PC-3 (cell line): ENCODE measurements around the gene RER1. TPM values are rescaled to one million over a fixed set of nuclear protein-coding genes. Genes with fewer than 3 reads are reported as not detected.
"Not testable (repeated sequence)": the region's sequence is repeated elsewhere in the genome, so short reads cannot be mapped to it uniquely, and the experiment has no call there.

Experiments
- ATAC-seq: fragments of 200-7000 bp; cut with Tn5 transposase; 2 replicates; pipeline ENCODE4 v1.9.1; 2020; ENCODE audit warnings: mild to moderate bottlenecking, moderate library complexity
- BruUV-seq: library from RNA; stranded (reverse); fragments of 400-500 nt; replicated peaks from 2 replicates; lab custom pipeline; 2021; lab: Mats Ljungman, UMichigan
- CTCF ChIA-PET: fragments of 300-600 bp; sonication (Branson Sonifier 250); formaldehyde crosslinking; loops from one replicate; lab custom pipeline; 2022; ENCODE audit warnings: antibody characterized with exemption; lab: Charles Lee
- POLR2A ChIA-PET: fragments of 300-600 bp; sonication (Branson Sonifier 250); formaldehyde crosslinking; loops from one replicate; lab custom pipeline; 2022; ENCODE audit warnings: antibody characterized with exemption; ENCODE audit not compliant: unreplicated experiment; lab: Charles Lee
- DNase-seq: peaks from one replicate; pipeline ENCODE4 v3.0.0-alpha.2; 2015
- H2AFZ ChIP-seq: fragments of 300-600 bp; sonication (generic); 2 replicates; pipeline ENCODE4 v1.6.0; 2016; ENCODE audit warnings: antibody characterized with exemption, low read length
- H3F3A ChIP-seq: fragments of 300-600 bp; sonication (generic); one replicate; pipeline ENCODE4 v1.6.0; 2017; ENCODE audit warnings: antibody characterized with exemption, low read length, control low read depth, mild to moderate bottlenecking; ENCODE audit not compliant: unreplicated experiment
- H3K27ac ChIP-seq: fragments of 300-600 bp; sonication (generic); 2 replicates; pipeline ENCODE4 v1.5.1; 2016; ENCODE audit warnings: mild to moderate bottlenecking, low read length
- H3K27me3 ChIP-seq: fragments of 300-600 bp; sonication (generic); 2 replicates; pipeline ENCODE4 v1.6.1; 2016; ENCODE audit warnings: low read length, mixed read lengths
- H3K36me3 ChIP-seq: fragments of 300-600 bp; sonication (generic); 2 replicates; pipeline ENCODE4 v1.6.1; 2016; ENCODE audit warnings: low read depth, mixed run types, low read length, mixed read lengths
- H3K4me1 ChIP-seq: fragments of 300-600 bp; sonication (generic); 2 replicates; pipeline ENCODE4 v1.5.1; 2016; ENCODE audit warnings: low read length; ENCODE audit not compliant: insufficient read depth
- H3K4me2 ChIP-seq: fragments of 300-600 bp; sonication (generic); 2 replicates; pipeline ENCODE4 v1.6.0; 2016; ENCODE audit warnings: low read length
- H3K4me3 ChIP-seq: fragments of 300-600 bp; sonication (generic); 2 replicates; pipeline ENCODE4 v1.5.1; 2016; ENCODE audit warnings: mild to moderate bottlenecking, low read length, mixed read lengths
- H3K79me2 ChIP-seq: fragments of 300-600 bp; sonication (generic); 2 replicates; pipeline ENCODE4 v1.6.1; 2017; ENCODE audit warnings: low read length, mixed read lengths
- H3K9ac ChIP-seq: fragments of 300-600 bp; sonication (generic); 2 replicates; pipeline ENCODE4 v1.6.0; 2016; ENCODE audit warnings: mild to moderate bottlenecking, low read length
- H3K9me2 ChIP-seq: fragments of 300-600 bp; sonication (generic); replicated peaks from 2 replicates; pipeline ENCODE4 v1.6.1; 2016; ENCODE audit warnings: mixed run types, low read length, mixed read lengths
- H3K9me3 ChIP-seq: fragments of 300-600 bp; sonication (generic); 2 replicates; pipeline ENCODE4 v1.6.1; 2016; ENCODE audit warnings: low read length, mixed read lengths
- H4K20me1 ChIP-seq: fragments of 300-600 bp; sonication (generic); 2 replicates; pipeline ENCODE4 v1.6.1; 2016; ENCODE audit warnings: low read length, mixed read lengths
- EZH2 ChIP-seq: fragments of 300-600 bp; sonication (generic); IDR thresholded peaks from one replicate; pipeline ENCODE4 v1.6.1; 2017; ENCODE audit warnings: antibody characterized with exemption, mild to moderate bottlenecking, low read length; ENCODE audit not compliant: unreplicated experiment
- EZH2phosphoT487 ChIP-seq: fragments of 300-600 bp; sonication (generic); IDR thresholded peaks from 2 replicates; pipeline ENCODE4 v1.6.1; 2018; ENCODE audit warnings: mild to moderate bottlenecking, antibody characterized with exemption, low read length, borderline replicate concordance
- intact Hi-C: fragments of 100-400 bp; cut with micrococcal nuclease; formaldehyde crosslinking; loops from 2 replicates; pipeline ENCODE4 v1.9.0; 2023
- total RNA-seq: library from RNA; depleted of rRNA; stranded (reverse); fragments of >200 nt; gene quantifications from 2 replicates; pipeline ENCODE4 v1.2.3, GENCODE V29; 2014
- TF ChIP-seq, protein P1 (sequence below): fragments of 300-600 bp; sonication (generic); conservative IDR thresholded peaks from 2 replicates; pipeline ENCODE4 v1.5.1; 2017; ENCODE audit warnings: antibody characterized with exemption, low read depth, mild to moderate bottlenecking, low read length

The RER1 gene
- total RNA-seq, 1 experiment from 2014 or later, result 160 TPM

DNA sequence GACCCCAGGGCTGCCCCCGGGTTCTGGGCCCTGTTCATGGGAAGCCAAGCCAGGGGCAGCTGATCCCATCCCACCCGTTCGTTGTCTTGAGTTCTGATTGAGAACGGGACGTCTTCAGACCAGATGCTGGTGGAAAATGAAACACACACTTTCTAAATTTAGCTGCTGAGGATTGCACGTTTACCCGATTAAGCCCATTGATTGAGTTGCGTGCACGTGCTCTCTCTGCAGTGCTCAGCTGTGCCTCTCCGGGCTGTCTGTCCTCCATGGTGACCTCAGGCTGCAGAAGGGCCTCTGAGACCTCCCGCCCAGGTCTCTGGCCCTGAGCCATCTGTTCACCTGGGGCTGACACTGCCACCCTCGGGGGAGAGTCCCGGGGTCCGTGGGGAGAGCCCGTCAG is 47.7 kb downstream of the RER1 start:
- DNase-seq (no peak), ATAC-seq (no peak)
- Histone ChIP-seq H3K9me2 (no peaks in the 10 kb centered on the region), H4K20me1 (no peaks in the 10 kb centered on the region), H3K9ac (no peak overlapping the region), H3K79me2 (no peaks in the 10 kb centered on the region), H3K9me3 (no peaks in the 10 kb centered on the region), H2AFZ (no peak overlapping the region), H3K27ac (no peak overlapping the region), H3K4me1 (no peaks in the 10 kb centered on the region), H3K36me3 (no peaks in the 10 kb centered on the region), H3F3A (no peaks in the 10 kb centered on the region), H3K27me3 (peaks cover 18% of the 10 kb centered on the region), H3K4me2 (no peak overlapping the region), H3K4me3 (no peak overlapping the region)
- intact Hi-C loops, result no loop called here
- TF ChIP-seq EZH2 (no peak), EZH2phosphoT487 (no peak)
- TF ChIP-seq, protein P1, sequence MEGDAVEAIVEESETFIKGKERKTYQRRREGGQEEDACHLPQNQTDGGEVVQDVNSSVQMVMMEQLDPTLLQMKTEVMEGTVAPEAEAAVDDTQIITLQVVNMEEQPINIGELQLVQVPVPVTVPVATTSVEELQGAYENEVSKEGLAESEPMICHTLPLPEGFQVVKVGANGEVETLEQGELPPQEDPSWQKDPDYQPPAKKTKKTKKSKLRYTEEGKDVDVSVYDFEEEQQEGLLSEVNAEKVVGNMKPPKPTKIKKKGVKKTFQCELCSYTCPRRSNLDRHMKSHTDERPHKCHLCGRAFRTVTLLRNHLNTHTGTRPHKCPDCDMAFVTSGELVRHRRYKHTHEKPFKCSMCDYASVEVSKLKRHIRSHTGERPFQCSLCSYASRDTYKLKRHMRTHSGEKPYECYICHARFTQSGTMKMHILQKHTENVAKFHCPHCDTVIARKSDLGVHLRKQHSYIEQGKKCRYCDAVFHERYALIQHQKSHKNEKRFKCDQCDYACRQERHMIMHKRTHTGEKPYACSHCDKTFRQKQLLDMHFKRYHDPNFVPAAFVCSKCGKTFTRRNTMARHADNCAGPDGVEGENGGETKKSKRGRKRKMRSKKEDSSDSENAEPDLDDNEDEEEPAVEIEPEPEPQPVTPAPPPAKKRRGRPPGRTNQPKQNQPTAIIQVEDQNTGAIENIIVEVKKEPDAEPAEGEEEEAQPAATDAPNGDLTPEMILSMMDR, result no peak
- CTCF ChIA-PET, result no interaction called here
- POLR2A ChIA-PET, result no interaction called here
- no TSS peak for BruUV-seq

DNA sequence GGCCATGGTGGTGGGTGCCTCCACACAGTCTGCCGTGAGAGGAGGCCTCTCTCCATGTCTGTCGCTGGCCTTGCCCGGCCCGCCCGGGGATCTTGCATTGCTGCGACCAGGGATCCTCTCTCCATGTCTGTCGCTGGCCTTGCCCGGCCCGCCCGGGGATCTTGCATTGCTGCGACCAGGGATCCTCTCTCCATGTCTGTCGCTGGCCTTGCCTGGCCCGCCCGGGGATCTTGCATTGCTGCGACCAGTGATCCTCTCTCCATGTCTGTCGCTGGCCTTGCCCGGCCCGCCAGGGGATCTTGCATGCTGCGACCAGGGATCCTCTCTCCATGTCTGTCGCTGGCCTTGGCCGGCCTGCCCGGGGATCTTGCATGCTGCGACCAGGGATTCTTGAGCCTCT is 48.7 kb downstream of the RER1 start:
- H3F3A ChIP-seq, H2AFZ ChIP-seq, H3K27ac ChIP-seq, CTCF ChIA-PET, H3K9me3 ChIP-seq, H3K4me3 ChIP-seq, BruUV-seq, intact Hi-C loops, DNase-seq, ATAC-seq, H3K36me3 ChIP-seq, H3K4me2 ChIP-seq, H4K20me1 ChIP-seq, H3K4me1 ChIP-seq, H3K9me2 ChIP-seq, H3K79me2 ChIP-seq, H3K9ac ChIP-seq, POLR2A ChIA-PET: not testable (repeated sequence)
- peaks cover 18% of the 10 kb centered on the region for H3K27me3 ChIP-seq

DNA sequence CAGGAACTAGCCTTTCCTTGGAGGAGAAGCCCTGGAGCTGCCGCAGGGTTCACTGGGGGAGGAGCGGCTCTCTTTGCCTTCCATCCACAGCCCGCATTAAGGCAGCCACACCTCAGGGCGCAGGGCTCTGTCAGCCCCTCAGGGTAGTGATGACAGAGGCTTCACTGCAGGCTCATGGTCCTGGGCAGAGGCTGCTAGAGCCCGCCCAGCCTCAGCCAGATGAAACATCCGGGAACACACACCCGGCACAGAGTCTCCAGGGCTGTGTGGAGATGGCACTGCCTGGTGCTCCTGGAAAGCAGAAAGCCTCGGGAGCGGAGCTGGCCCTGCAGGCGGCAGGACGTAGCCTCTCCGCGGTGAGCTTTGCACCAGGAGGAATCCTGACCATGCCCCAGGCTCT is 50.1 kb downstream of the RER1 start:
- Histone ChIP-seq H3K4me2 (no peak overlapping the region), H3K36me3 (no peaks in the 10 kb centered on the region), H3K4me1 (no peaks in the 10 kb centered on the region), H3K4me3 (no peak overlapping the region), H3K9me3 (no peaks in the 10 kb centered on the region), H2AFZ (no peak overlapping the region), H3K9ac (no peak overlapping the region), H4K20me1 (no peaks in the 10 kb centered on the region), H3F3A (no peaks in the 10 kb centered on the region), H3K27me3 (peaks cover 18% of the 10 kb centered on the region), H3K79me2 (no peaks in the 10 kb centered on the region), H3K27ac (no peak overlapping the region), H3K9me2 (no peaks in the 10 kb centered on the region)
- ChIA-PET CTCF (no interaction called here), POLR2A (interaction anchor here (0.5 kb wide), 1 partner anchor 56 kb away, joined by 10 read pairs; no protein-coding TSS in a partner anchor)
- DNase-seq (no peak), ATAC-seq (peak; percentile 19)
- no TSS peak for BruUV-seq
- no peak for TF ChIP-seq EZH2phosphoT487
- TF ChIP-seq, protein P1, result no peak
- no peak for TF ChIP-seq EZH2
- intact Hi-C loops, result no loop called here
